ENCODE measurements around the gene TP53TG3F. TPM values are rescaled to one million over a fixed set of nuclear protein-coding genes. Genes with fewer than 3 reads are reported as not detected.
"Not testable (repeated sequence)": the region's sequence is repeated elsewhere in the genome, so short reads cannot be mapped to it uniquely, and the experiment has no call there.

The TP53TG3F gene
- polyA plus RNA-seq (2012; ENCODE audit: missing spikeins): not detected

- not testable (repeated sequence) for DNase-seq (ENCODE audit: insufficient read length); FAIRE-seq
Measured at GRCh38 chr16:33459312-33459711, at the start of gene TP53TG3F. TSS of gene TP53TG3F (plus strand) at chr16:33459612. CDS start at chr16:33459680, 68 bp downstream.

- DNase-seq (ENCODE audit: insufficient read length); FAIRE-seq: not testable (repeated sequence)
Measured at GRCh38 chr16:33491611-33492010, 32.2 kb downstream of the TP53TG3F start.

GRCh38 chr16:33507231-33507630, 47.8 kb downstream of the TP53TG3F start:
- DNase-seq (ENCODE audit: insufficient read length); FAIRE-seq: not testable (repeated sequence)

GRCh38 chr16:33509070-33509469, 49.7 kb downstream of the TP53TG3F start:
- FAIRE-seq; DNase-seq (ENCODE audit: insufficient read length): not testable (repeated sequence)

- not testable (repeated sequence) for FAIRE-seq; DNase-seq (ENCODE audit: insufficient read length)
Measured at GRCh38 chr16:33509906-33510305, 50.5 kb downstream of the TP53TG3F start.

Measured in GM12892 (cell line).